Raji (cell line): ENCODE measurements around the gene TP53BP1.
A peak's percentile ranks its signal among the peaks of the same experiment; 100 is the strongest.

Experiments
- POLR2A ChIP-seq: IDR thresholded peaks from 2 replicates; pipeline ENCODE4 v1.6.1; 2011; ENCODE audit warnings: low read depth, low read length, control low read depth; ENCODE audit not compliant: insufficient read depth

The TP53BP1 gene

GRCh38 chr15:43406808-43407207, 86.1 kb downstream of the TP53BP1 start:
- no peak for TF ChIP-seq POLR2A

DNA sequence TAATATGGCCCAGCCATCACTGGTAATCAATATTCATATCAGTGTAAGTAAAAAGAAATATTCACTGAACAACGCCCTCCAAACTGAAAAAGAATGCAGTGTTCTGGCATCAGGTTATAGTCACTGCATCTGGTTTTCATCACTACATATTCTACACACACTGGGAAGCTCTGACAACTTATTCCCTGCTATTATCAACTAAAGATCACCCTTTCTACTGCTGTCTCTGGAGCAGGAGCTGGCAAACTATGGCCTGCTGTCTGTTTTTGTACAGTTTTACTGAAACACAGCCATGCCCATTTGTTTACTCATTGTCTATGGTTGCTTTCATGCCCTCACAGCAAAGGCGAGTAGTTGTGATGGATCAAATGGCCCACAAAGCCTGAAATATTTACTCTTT, 86.8 kb downstream of the TP53BP1 start:
- no peak for TF ChIP-seq POLR2A

DNA sequence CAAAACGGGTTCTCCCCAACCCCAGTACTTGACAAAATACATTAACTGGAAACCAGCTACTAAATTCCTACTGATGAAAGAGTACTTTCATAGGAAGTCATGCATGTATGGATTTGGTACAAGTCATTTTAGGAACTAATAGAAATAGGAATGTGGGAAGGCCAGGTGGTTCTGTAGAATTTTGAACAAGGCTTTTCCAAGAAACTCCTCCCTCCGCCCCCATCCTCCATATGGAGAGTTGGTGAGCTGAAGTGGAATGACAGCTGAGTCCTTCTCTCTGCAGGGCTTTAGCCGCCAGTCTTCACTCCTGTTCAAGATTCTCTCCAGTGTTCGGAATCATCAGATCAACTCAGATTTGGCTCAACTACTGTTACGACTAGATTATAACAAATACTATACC, 88.8 kb downstream of the TP53BP1 start:
- no peak for TF ChIP-seq POLR2A

DNA sequence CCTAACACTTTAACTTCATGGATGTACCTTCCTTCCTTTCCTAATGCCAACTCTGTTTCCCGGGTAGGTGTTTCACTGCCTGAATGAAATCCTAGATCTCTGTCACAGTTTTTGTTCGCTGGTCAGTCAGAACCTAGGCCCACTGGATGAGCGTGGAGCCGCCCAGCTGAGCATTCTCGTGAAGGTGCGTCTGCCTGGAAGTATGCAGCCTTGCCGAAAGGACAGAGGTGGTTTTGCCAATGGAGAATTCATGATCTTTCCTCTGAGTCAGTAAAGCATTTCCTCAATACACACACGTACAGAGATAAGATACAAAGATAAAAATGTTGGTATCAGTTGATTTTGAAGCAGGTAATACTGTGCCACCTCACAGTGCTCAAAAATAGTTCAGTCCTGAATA, 89.3 kb downstream of the TP53BP1 start:
- TF ChIP-seq POLR2A: no peak

- no peak for TF ChIP-seq POLR2A
Measured at GRCh38 chr15:43402255-43402654, 90.7 kb downstream of the TP53BP1 start.

DNA sequence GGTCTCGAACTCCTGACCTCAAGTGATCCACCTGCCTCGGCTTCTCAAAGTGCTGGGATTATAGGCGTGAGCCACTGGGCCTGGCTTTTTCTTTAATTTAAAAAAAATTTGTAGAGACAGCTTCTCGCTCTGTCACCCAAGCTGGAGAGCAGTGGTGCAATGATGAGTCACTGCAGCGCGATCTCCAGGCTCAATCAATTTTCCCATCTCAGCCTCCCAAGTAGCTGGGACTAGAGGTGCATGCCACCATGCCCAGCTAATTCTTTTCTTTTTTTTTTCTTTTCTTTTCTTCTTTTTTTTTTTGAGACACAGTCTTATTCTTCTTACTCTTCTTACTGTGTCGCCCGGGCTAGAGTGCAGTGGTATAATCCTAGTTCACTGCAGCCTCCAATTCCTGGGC, 102.2 kb downstream of the TP53BP1 start:
- no peak for TF ChIP-seq POLR2A

- TF ChIP-seq POLR2A: no peak
Measured at GRCh38 chr15:43383070-43383469, 109.9 kb downstream of the TP53BP1 start.

DNA sequence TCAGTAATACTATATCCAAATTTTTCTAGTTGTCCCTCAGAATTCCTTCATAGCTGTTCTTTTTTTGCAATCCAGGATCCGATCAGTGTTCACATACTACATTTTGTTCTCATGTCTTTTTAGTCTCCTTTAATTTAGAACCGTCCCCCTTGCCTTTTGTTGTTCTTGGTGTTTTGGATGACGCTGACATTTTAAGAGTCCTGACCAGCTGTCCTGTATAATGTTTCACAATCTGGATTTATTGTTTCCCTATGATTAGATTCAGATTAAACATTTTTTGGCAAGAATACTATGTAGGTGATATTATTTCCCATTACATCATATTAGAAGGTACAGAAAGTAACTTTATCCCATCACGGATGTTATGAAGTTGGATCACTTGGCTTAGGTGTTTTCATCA, 110.6 kb downstream of the TP53BP1 start:
- TF ChIP-seq POLR2A: no peak

- no peak for TF ChIP-seq POLR2A
Measured at GRCh38 chr15:43378601-43379000, 114.4 kb downstream of the TP53BP1 start.

GRCh38 chr15:43376017-43376705, 116.8 kb downstream of the TP53BP1 start:
- no peak for TF ChIP-seq POLR2A

- TF ChIP-seq POLR2A: peak; percentile 78
Measured at GRCh38 chr15:43370975-43371974, 121.7 kb downstream of the TP53BP1 start, which contains the start of the genes TUBGCP4 and ZSCAN29. Gene TUBGCP4 (plus strand): TSS chr15:43371101. CDS start chr15:43371355, 254 bp downstream. Gene ZSCAN29 (minus strand): TSS chr15:43371043. CDS start chr15:43369913, 1,130 bp downstream.

- no peak for TF ChIP-seq POLR2A
Measured at GRCh38 chr15:43370310-43370974, 122.5 kb downstream of the TP53BP1 start.

DNA sequence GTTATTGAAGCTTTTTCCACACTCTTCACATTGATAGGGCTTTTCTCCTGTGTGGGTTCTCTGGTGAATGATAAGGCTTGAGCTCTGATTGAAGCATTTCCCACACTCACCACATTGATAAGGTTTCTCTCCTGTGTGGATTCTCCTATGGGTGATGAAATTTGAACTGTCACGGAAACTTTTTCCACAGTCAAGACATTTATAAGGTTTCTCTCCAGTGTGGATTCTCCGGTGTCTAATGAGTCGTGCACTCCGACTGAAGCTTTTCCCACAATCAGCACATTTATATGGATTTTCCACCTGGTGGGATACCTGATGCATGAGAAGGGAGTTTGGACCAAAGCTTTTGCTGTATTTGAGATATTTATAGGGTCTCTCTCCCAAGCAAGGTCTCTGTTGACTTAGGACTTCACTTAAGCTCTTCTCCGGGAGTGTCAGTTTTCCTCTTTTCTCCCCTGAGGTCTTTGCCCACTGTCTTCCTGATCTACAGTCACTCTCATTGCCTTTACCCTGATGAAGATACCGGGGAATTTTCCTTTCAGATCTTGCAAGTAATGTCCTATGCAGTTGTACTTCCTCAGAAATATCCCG, 131.5 kb downstream of the TP53BP1 start:
- TF ChIP-seq POLR2A: no peak

- no peak for TF ChIP-seq POLR2A
Measured at GRCh38 chr15:43360821-43361220, 132.1 kb downstream of the TP53BP1 start.
